Endothelial cell of umbilical vein (primary cell): Measurements from ENCODE around the gene TNRC6B. TPM values are rescaled to one million over a fixed set of nuclear protein-coding genes. Genes with fewer than 3 reads are reported as not detected.

Experiments
- BruUV-seq: library from RNA; stranded (reverse); fragments of 400-500 nt; replicated peaks from 2 replicates; lab custom pipeline; 2021; lab: Mats Ljungman, UMichigan
- CTCF ChIA-PET: fragments of 300-600, 350-600 bp; sonication (Branson Sonifier 250); formaldehyde crosslinking; loops from one replicate; lab custom pipeline; 2021; ENCODE audit warnings: antibody characterized with exemption, inconsistent platforms; lab: Charles Lee
- POLR2A ChIA-PET: fragments of 300-600, 350-600 bp; sonication (Branson Sonifier 250); formaldehyde crosslinking; loops from one replicate; lab custom pipeline; 2021; ENCODE audit warnings: antibody characterized with exemption, inconsistent platforms; lab: Charles Lee
- DNase-seq: peaks from one replicate; pipeline ENCODE4 v3.0.0-alpha.2; 2011; ENCODE audit warnings: low read depth, low spot score
- FAIRE-seq: peaks from 2 replicates; lab custom pipeline; 2011; peaks lifted over from hg19 to GRCh38; lab: Jason Lieb, UNC
- H2AFZ ChIP-seq: 2 replicates; pipeline ENCODE4 v1.6.0; 2012; ENCODE audit warnings: low read depth, low read length, control low read depth, inconsistent platforms
- H3K27ac ChIP-seq: 2 replicates; pipeline ENCODE4 v1.5.1; 2011; ENCODE audit warnings: low read depth, mild to moderate bottlenecking, control low read depth, low read length, moderate library complexity; ENCODE audit not compliant: insufficient read depth
- H3K27me3 ChIP-seq, 2 experiments: 2 replicates each; pipeline versions ENCODE4 v1.6.0 to v1.6.1; 2011; ENCODE audit warnings: low read length in 2 of 2, mixed read lengths in 1 of 2; ENCODE audit not compliant: control insufficient read depth in 2 of 2, insufficient read depth in 2 of 2
- H3K36me3 ChIP-seq, 2 experiments: 2 replicates in 1 of 2; 3 replicates in 1 of 2; pipeline ENCODE4 v1.5.1; 2011; ENCODE audit warnings: low read length in 2 of 2, mild to moderate bottlenecking in 1 of 2, moderate library complexity in 1 of 2; ENCODE audit not compliant: control insufficient read depth in 2 of 2, insufficient read depth in 2 of 2; ENCODE audit errors: extremely low read depth in 1 of 2
- H3K4me1 ChIP-seq: 3 replicates; pipeline ENCODE4 v1.5.1; 2011; ENCODE audit warnings: mild to moderate bottlenecking, low read length; ENCODE audit not compliant: control insufficient read depth, insufficient read depth; ENCODE audit errors: extremely low read depth
- H3K4me2 ChIP-seq: 2 replicates; pipeline ENCODE4 v1.6.1; 2011; ENCODE audit warnings: low read length, control low read depth, mixed read lengths; ENCODE audit not compliant: insufficient read depth
- H3K4me3 ChIP-seq, 3 experiments: fragments of 200-600 bp in 1 of 3; sonication (generic), shearing (Covaris generic) in 1 of 3; replicated peaks in 1 of 3; 2 replicates each; pipeline ENCODE4 v1.5.1; 2011 to 2016; ENCODE audit warnings: control low read depth in 3 of 3, low read length in 3 of 3, mild to moderate bottlenecking in 2 of 3, inconsistent platforms in 1 of 3, low read depth in 1 of 3, moderate library complexity in 1 of 3; ENCODE audit not compliant: insufficient read depth in 1 of 3
- H3K79me2 ChIP-seq: 2 replicates; pipeline ENCODE4 v1.6.0; 2012; ENCODE audit warnings: low read length, inconsistent platforms; ENCODE audit not compliant: control insufficient read depth, insufficient read depth
- H3K9ac ChIP-seq: replicated peaks from 2 replicates; pipeline ENCODE3; 2011; ENCODE audit warnings: low read length, control low read depth; ENCODE audit not compliant: insufficient read depth; ENCODE audit errors: extremely low read depth
- H3K9me1 ChIP-seq: replicated peaks from 3 replicates; pipeline ENCODE4 v1.6.0; 2011; ENCODE audit warnings: mild to moderate bottlenecking, low read length; ENCODE audit not compliant: control insufficient read depth, insufficient read depth; ENCODE audit errors: extremely low read depth
- H3K9me3 ChIP-seq: replicated peaks from 2 replicates; pipeline ENCODE4 v1.5.1; 2012; ENCODE audit warnings: low read length, inconsistent platforms; ENCODE audit not compliant: control insufficient read depth, insufficient read depth
- H4K20me1 ChIP-seq: replicated peaks from 2 replicates; pipeline ENCODE3; 2011; ENCODE audit warnings: mild to moderate bottlenecking, low read length; ENCODE audit not compliant: control insufficient read depth, insufficient read depth; ENCODE audit errors: extremely low read depth
- EZH2 ChIP-seq: IDR thresholded peaks from 2 replicates; pipeline ENCODE4 v1.6.1; 2012; ENCODE audit warnings: borderline replicate concordance, low read depth, mild to moderate bottlenecking, moderate library complexity, low read length, inconsistent platforms; ENCODE audit not compliant: severe bottlenecking
- FOS ChIP-seq: IDR thresholded peaks from 2 replicates; pipeline ENCODE4 v1.6.1; 2011; ENCODE audit warnings: mild to moderate bottlenecking, low read length, moderate library complexity, borderline replicate concordance; ENCODE audit not compliant: insufficient read depth
- GATA2 ChIP-seq: IDR thresholded peaks from 2 replicates; pipeline ENCODE4 v1.7.0; 2011; ENCODE audit warnings: low read depth, mild to moderate bottlenecking, moderate library complexity, mixed read lengths, low read length; ENCODE audit not compliant: insufficient read length, insufficient read depth
- JUN ChIP-seq: IDR thresholded peaks from 2 replicates; pipeline ENCODE4 v1.6.1; 2011; ENCODE audit warnings: borderline replicate concordance, low read depth; ENCODE audit not compliant: insufficient read length, insufficient read depth
- MYC ChIP-seq: IDR thresholded peaks from one replicate; pipeline ENCODE4 v1.6.1; 2011; ENCODE audit warnings: mild to moderate bottlenecking, low read depth, low read length
- POLR2A ChIP-seq: IDR thresholded peaks from 2 replicates; pipeline ENCODE4 v1.6.1; 2012; ENCODE audit warnings: low read depth, mild to moderate bottlenecking, control low read depth, low read length
- POLR2AphosphoS5 ChIP-seq: IDR thresholded peaks from 2 replicates; pipeline ENCODE4 v1.6.1; 2012; ENCODE audit warnings: low read depth, mild to moderate bottlenecking, control low read depth, low read length, moderate library complexity; ENCODE audit not compliant: insufficient read depth
- dilution Hi-C: fragments of 300-500 bp; cut with MboI; formaldehyde crosslinking; loops from one replicate; pipeline ENCODE4 v1.15.0; 2019; ENCODE audit warnings: low sequenced_read_pairs; ENCODE audit not compliant: extremely low pct_ligation_motif_present
- intact Hi-C: fragments of 100-400 bp; cut with micrococcal nuclease; formaldehyde crosslinking; loops from one replicate; pipeline ENCODE4 v1.10.0; 2022
- polyA plus RNA-seq, 4 experiments: library from polyadenylated mRNA; depleted of rRNA in 3 of 4; stranded (reverse) in 3 of 4; unstranded in 1 of 4; fragments of >200 nt; gene quantifications; 2 replicates each; pipeline versions ENCODE4 v1.2.1 to v1.2.3, GENCODE V29; 2011 to 2012; ENCODE audit warnings: missing spikeins in 1 of 4
- total RNA-seq: library from RNA; stranded (reverse); gene quantifications from 2 replicates; pipeline ENCODE4 v1.2.3, GENCODE V29; 2021
- TF ChIP-seq, protein P1 (sequence below): IDR thresholded peaks from 2 replicates; pipeline ENCODE4 v1.6.1; 2011; ENCODE audit not compliant: insufficient read depth, insufficient read length
- TF ChIP-seq, protein P2 (sequence below), 2 donors: IDR thresholded peaks; 1 replicate in 1 of 2; 2 replicates in 1 of 2; pipeline ENCODE4 v1.5.1; 2011; ENCODE audit warnings: low read length in 2 of 2, mild to moderate bottlenecking in 2 of 2, moderate library complexity in 2 of 2, control low read depth in 1 of 2, inconsistent platforms in 1 of 2, low read depth in 1 of 2; ENCODE audit not compliant: insufficient read depth in 1 of 2; ENCODE audit errors: extremely low read depth in 1 of 2

TNRC6B gene
- total and polyA plus RNA-seq, 2 donors (not counting 3 experiments of a cell fraction or from before 2014, with no cell fraction given): 10.6 to 37.2 TPM

DNA sequence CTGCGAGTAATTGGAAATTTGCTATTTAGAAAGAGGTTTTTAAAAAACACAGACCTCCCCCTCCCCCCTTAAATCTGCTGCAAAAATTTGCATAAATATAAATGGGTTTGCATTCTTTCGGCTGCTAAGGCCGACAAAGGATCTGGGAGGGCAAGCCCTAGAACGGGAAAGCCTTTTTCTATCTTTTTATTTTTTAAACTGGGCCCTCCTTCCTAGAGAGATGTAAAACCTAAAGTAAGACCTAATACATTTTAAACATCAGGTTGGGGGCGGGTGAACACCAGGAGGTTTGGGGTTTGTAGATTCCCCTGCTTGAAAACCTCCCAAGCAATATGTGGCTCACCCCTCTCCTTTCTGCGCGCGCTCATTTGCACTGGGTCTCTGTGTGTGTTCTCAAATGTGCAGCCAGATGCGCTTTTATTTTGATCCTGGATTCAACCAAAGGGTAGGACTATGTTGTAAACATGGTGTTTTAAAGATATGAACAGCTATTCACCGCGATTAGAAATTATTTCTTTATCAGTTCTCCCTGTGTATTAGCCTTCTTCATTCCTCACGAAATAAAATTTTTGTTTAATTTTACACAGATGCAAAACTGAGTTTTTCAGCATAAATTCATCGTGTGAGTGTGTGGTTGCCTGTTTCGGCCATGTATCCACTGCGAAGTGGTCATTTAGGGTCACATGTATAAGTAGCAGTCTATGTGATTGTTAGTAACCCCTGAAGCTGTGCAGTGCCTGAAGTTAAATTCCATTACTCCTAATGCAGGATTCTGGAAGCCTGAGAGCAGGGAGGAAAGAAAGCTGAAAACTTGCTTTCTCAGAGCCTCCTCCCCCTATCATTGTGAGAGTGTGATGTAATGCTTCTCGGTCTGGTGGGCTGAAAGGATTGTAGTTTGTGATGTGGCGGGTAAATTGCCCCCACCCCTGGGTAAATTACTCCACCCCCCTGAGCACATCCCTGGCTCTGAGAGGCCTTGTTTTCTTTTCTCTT, 988 bp downstream of the TNRC6B start:
- Histone ChIP-seq H3K4me1 (peaks cover 45% of the 10 kb centered on the region), H2AFZ (no peak overlapping the region), H3K27ac (peak overlapping the region; percentile 90), H3K9ac (peak overlapping the region; percentile 98), H3K9me1 (no peaks in the 10 kb centered on the region), H3K4me2 (peak overlapping the region; percentile 87), H3K4me3 (peak overlapping the region; percentile 62 to 99 (median 93)), H3K79me2 (peaks cover 48% of the 10 kb centered on the region), H3K9me3 (no peaks in the 10 kb centered on the region), H4K20me1 (no peaks in the 10 kb centered on the region), H3K27me3 (no peaks in the 10 kb centered on the region), H3K36me3 (no peaks in the 10 kb centered on the region)
- dilution Hi-C loops (no loop called here), intact Hi-C loops (loop anchor here (5.0 kb wide), 2 partner anchors 149 to 459 kb away; partner anchors contain the start of gene MRTFA)
- POLR2A ChIA-PET: interaction anchor here (0.6 to 1.2 kb wide), 2 partner anchors 134 to 171 kb away, joined by 3 to 5 read pairs; no protein-coding TSS in a partner anchor
- BruUV-seq: TSS peak; percentile 88
- no peak for FAIRE-seq
- TF ChIP-seq MYC (no peak), FOS (no peak), POLR2A (no peak)
- CTCF ChIA-PET: interaction anchor here (0.9 to 4.9 kb wide), 9 partner anchors 13 to 169 kb away, joined by 3 to 33 read pairs (median 4); partner anchors contain the start of gene ADSL
- DNase-seq: peak; percentile 71

DNA sequence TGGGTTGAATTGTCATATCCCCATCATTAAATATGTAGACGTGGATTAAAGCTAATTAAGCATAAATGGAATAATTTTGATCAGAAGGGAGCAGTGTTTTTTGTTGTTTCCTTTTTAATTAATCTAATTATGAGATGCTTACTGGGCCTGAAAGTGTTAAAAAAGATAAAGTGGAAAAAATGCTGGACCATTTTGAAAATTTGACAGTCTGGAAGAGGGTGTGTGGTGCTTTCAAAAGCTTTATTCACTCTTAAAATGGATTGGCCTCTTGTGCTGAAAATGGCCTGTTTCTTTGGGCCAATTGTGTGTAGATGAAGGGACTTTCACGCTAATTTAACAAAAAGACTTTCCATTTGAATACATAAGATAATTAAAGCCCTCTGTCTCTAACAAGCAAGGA, 1.8 kb downstream of the TNRC6B start:
- Histone ChIP-seq H3K79me2 (peaks cover 57% of the 10 kb centered on the region), H3K36me3 (no peaks in the 10 kb centered on the region), H3K9me3 (no peaks in the 10 kb centered on the region), H3K9ac (peak overlapping the region; percentile 98), H3K9me1 (no peaks in the 10 kb centered on the region), H3K4me3 (peak overlapping the region; percentile 18 to 99 (median 62)), H3K4me2 (peak overlapping the region; percentile 87), H3K27ac (peak overlapping the region; percentile 90), H4K20me1 (no peaks in the 10 kb centered on the region), H3K27me3 (no peaks in the 10 kb centered on the region), H3K4me1 (peaks cover 51% of the 10 kb centered on the region), H2AFZ (no peak overlapping the region)
- BruUV-seq: no TSS peak
- CTCF ChIA-PET: interaction anchor here (0.9 to 4.9 kb wide), 9 partner anchors 9 to 168 kb away, joined by 3 to 33 read pairs (median 4); partner anchors contain the start of gene ADSL
- dilution Hi-C loops: no loop called here
- DNase-seq: no peak
- TF ChIP-seq, protein P1, sequence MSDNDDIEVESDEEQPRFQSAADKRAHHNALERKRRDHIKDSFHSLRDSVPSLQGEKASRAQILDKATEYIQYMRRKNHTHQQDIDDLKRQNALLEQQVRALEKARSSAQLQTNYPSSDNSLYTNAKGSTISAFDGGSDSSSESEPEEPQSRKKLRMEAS: no peak
- TF ChIP-seq POLR2A (no peak), GATA2 (no peak), MYC (no peak), POLR2AphosphoS5 (no peak), JUN (no peak), FOS (no peak), EZH2 (no peak)
- TF ChIP-seq, protein P2, sequence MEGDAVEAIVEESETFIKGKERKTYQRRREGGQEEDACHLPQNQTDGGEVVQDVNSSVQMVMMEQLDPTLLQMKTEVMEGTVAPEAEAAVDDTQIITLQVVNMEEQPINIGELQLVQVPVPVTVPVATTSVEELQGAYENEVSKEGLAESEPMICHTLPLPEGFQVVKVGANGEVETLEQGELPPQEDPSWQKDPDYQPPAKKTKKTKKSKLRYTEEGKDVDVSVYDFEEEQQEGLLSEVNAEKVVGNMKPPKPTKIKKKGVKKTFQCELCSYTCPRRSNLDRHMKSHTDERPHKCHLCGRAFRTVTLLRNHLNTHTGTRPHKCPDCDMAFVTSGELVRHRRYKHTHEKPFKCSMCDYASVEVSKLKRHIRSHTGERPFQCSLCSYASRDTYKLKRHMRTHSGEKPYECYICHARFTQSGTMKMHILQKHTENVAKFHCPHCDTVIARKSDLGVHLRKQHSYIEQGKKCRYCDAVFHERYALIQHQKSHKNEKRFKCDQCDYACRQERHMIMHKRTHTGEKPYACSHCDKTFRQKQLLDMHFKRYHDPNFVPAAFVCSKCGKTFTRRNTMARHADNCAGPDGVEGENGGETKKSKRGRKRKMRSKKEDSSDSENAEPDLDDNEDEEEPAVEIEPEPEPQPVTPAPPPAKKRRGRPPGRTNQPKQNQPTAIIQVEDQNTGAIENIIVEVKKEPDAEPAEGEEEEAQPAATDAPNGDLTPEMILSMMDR (IDR thresholded peaks at IDR 0.05; ENCODE audit: extremely low read depth in 1 of 2, insufficient read depth in 1 of 2, low read depth in 1 of 2, low read length in 2 of 2): no peak
- intact Hi-C loops: loop anchor here (5.0 kb wide), 2 partner anchors 148 to 458 kb away; partner anchors contain the start of gene MRTFA
- no peak for FAIRE-seq
- POLR2A ChIA-PET: interaction anchor here (0.6 to 1.2 kb wide), 3 partner anchors 43 to 171 kb away, joined by 3 to 7 read pairs (median 5); no protein-coding TSS in a partner anchor
